Measurements from ENCODE around the gene GRIA4.

DNA sequence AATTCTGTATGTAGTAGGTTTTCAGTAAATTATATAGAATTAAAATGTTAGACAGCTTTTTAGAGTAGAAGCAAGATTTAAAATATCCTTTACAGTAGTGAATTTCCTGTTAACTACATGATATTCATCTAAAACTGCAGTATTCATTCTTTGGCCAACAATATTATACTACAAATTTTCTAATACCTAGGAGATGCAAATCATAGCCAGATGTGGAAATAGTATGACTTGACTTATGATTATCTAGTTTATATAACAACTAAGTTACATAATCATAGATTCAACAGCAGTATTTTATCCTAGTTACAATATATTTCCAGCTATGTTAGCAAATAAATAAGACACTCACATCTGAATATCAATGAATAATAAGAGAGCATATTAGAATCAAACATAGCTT is 249.0 kb downstream of the GRIA4 start:
- TF ChIP-seq EZH2 (IDR thresholded peaks at IDR 0.05; ENCODE audit: borderline replicate concordance, low read depth, low read length, poor library complexity, severe bottlenecking) (no peak), CTCF (conservative IDR thresholded peaks at IDR 0.05; ENCODE audit: low read depth, low read length) (no peak)

Measured in A673 (cell line).